NCI-H1694 (cell line): ENCODE measurements around the gene NBEAL2.

ENCODE experiments used
- DNase-seq: peaks from one replicate; lab custom pipeline; 2025; lab: John Stamatoyannopoulos, UW

Gene NBEAL2

DNA sequence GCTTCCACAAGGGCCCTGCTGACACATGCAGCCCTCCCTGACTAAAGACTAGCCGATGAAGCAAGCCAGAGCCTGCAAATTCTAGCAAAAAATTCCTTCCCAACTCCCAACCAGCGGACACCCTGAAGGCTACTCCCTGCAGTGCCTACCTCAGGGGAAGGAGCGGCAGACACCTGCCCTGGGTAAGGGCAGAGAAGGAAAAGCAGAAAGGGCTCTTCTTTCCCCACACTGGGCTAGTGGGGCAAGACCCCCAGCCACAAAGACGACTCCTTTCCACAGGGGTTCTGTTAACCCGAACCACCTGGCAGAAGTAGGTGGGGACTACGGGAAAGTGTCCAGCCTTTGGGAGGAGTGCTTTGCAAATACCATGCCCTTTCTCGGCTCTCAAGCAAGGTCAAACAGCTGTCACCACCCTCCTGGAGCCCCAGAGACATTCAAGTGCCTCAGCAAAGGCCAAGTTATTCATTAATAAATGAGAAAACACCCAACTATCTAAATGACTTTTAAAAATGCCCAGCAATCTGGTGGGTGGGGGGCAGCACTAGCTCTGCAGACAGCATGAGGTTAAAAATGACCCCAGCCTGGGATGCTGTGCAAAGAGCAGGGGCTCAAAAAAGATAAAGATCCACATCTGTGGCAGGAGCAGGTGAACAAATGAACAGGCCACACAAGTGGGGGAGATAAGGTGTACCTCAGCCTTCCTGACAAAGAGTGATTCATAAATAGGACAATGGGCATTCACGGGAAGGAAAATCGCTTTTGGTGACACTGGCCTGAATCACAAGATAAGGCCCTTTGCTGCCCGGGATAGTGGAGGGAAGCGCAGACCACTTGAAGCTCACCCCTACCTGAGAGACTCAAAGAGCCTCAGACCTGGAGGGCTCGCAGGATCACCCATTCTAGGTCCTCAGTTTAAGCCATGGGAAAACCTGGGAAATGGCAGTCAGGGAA is 36.0 kb upstream of the NBEAL2 start:
- DNase-seq: no peak

DNA sequence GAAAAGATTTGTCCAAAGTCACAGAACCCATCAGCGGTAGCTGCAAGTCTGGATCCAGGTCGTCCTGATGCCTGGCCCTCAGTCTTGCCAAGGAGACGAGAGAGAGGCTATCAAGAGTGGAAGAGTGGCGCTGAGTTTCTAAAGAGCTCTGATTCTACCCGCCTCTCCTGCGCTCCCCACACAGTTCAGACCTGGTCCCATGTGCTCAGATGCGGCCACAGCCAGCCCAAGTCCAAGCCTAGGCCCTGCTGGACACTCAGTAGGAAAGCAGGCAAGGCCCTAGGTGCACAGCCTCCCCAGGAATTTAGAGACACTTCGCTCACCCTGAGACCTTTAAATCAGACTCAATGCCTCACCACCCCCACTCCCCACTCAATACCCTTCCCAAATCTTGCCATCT is 35.3 kb upstream of the NBEAL2 start:
- no peak for DNase-seq

DNA sequence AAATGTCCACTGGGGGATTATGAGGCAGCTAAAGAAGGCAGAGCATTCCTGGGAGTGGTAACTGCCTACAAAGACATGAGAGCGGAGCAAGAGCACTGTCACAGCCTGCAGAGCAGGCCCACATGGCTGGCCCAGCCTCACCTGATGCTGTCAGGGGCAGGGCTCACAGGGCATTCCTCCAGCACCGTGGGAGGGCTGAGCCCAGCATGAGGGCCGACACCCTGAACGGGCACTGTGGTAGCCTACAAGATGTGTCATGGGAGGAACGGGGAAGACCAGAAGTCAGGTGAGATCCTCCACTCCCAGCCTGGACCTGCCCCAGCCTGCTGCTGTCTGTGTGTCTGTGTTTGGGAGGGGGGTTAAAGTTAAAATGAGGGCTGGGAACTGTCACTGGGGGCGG is 33.0 kb upstream of the NBEAL2 start:
- no peak for DNase-seq

DNA sequence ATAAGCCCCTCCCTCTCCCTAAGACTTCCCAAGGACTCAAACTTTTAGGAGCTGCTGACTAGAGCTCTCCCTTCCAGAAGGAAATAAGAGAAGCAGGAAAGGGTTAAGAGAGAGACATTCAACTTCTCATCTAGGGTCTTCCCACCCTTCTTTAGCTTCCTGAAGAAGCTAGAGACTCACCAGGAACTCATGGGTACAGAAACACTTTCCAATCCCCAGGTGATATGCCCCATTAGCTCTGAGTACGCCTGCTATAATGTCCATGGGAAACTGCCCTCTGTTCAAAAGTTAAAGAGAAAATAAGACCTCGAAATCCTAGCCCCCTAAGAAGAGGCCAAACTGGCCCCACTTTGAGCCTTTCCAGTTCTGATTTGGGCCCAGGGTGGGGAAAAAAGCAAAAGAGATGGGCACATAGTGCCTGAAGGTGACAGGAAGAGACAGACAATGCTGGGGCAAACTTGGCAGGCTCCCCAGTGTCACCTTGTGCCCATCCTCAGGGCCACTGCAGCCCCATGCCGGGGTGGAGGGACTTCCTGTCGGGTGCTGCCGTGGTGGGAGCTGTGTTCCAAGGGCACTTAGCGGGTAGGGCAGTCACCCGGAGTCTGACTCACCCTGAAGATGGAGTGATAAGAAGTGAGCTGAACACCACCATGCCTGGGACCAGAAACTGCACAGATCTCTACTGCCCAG is 32.5 kb upstream of the NBEAL2 start:
- DNase-seq: no peak

DNA sequence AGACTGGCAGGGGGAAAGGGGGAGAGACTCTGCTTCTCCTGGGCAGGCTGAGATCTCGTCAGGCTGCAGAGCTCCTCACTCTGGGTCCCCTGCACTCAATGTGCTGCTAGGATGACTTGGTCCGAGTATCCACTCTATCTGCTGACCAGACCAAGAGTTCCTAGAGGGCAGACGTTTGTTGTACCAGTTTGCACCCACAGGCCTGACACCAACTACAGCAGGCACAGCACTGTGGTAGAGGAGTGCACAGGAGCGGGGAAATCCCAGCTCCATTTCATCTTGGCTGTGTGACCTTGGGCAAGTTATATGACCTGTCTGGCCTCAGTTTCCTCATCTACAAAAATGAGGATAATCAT is 31.9 kb upstream of the NBEAL2 start:
- no peak for DNase-seq

DNA sequence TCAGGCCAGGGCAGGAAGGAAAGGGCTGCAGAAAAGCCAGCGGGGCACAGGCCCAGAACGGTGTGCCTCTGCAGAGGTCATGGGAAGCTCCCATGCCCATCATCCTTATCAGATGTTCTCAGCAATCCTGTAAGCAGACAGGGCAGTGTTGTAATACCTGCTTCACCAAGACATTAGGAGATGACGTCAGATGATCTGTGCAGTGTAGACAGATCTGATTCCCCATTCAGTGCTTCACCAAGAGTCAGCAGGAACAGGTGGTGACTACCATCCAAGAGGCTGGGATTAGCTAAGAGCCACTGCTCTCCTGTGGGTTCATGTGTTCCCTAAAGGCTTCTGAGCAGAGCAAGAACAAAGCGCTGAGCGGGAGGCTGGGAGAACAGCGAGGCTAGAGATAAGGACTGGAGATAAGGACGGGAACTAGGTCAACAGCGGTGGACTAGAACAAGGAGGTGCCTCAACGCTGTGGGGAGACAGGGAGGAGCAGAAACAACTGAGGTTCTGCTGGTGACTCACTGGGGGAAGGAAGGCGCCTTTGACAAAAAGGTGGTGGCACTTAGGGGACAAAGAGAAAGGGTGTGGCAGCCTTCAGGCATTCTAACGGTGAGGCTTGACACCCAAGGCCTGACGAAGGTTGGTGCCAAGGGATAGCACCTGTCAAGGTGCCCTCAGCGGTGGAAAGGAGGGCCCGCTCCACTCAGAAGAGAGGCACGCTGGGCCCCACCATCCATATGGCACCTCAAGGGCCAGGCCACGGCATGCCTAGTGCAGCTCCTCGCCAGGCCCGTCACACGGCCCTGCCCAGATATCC is 31.3 kb upstream of the NBEAL2 start:
- DNase-seq: no peak

DNA sequence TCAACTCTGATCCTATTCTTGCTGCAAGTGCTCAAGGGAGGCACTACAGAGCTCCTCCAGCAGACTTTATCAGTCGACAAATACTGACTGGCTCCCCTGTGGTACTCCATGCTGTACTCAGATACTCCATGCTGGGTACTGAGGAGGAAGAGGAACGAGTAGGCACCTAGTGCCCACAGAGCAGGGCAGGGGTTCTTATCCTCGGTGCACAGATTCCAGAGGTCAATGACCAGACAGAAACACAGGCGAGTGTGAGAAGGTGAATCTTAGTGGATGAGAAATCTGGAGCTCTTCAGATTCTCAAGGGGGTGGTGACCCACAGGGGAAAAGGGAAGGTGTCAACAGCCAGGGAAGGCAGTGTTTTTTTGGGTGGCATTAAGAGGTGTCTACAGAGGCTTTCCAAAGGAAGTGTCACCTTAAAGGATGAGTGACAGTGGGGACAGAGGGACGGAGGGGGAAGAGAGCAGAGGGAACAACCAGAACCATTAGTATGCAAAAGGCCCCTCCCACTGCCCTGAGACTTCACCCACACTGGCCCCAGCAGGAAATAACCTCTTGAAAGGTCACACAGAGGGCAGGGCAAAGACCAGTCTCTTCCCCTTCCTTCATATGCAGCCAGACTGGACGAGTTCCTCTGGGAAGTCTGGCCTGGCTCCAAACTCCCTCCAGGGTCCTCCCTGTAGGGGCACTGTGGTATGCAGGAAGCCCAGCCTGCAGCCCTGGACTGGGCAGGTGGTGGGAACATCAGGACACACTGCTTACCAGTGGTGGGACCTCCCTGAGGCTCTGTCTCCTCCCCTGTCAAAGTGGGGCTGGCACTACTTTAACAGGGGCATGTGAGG is 30.4 kb upstream of the NBEAL2 start:
- no peak for DNase-seq

DNA sequence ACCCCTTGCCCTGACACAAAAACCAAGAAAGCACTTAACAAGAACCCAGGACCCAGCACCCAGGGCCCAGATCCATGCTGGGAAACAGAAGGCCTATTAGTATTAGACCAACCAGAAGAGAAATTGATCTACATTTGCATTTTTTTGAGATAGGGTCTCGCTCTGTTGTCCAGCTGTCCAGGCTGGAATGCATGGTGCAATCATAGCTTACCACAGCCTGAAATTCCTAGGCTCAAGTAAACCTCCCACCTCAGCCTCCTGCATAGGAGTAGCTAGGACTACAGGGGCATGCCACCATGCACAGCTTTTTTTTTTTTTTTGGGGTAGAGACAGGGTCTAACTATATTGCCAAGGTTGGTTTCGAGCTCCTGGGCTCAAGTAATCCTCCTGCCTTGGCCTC is 29.3 kb upstream of the NBEAL2 start:
- DNase-seq: no peak

DNA sequence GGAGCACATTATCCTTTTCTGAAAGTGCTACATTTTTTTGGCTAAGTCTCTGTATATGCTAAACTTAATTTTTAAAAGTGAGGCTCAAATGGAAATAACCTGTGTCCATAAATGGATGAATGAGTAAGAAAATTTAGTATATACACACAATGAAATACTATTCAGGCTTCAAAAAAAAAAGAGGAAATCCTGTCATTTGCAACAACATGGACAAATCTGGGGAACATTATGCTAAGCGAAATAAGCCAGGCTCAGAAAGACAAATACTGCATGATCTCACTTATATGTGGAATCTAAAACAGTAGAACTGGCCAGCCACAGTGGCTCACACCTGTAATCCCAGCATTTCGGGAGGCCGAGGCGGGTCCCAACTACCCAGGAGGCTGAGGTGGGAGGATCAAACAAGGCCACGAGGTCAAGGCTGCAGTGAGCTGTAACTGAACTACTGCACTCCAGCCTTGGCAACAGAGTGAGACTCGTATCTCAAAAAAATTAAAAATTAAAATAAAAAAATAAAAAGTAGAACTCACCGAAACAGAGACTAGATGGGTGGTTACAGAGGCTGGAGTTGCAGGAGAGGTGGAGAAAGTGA is 28.7 kb upstream of the NBEAL2 start:
- no peak for DNase-seq

DNA sequence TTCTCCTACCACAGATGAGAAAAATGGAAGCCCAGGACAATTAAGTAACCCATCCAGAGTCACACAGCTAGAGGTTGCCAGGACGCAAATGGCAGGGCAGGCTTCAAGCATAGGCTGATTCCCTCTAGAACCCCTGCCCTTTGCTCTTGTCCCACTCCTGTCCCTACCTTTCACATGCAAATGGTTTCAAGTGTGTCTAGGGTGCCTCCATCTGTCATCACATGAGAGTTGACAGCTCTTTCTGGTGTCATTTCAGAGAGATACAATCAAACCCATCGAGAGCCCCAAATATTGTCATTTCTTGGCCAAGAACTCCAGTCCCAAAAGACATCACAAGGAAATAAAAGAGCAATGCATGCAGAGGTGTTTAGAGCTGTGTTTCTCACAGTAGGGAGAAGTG is 26.7 kb upstream of the NBEAL2 start:
- no peak for DNase-seq

DNA sequence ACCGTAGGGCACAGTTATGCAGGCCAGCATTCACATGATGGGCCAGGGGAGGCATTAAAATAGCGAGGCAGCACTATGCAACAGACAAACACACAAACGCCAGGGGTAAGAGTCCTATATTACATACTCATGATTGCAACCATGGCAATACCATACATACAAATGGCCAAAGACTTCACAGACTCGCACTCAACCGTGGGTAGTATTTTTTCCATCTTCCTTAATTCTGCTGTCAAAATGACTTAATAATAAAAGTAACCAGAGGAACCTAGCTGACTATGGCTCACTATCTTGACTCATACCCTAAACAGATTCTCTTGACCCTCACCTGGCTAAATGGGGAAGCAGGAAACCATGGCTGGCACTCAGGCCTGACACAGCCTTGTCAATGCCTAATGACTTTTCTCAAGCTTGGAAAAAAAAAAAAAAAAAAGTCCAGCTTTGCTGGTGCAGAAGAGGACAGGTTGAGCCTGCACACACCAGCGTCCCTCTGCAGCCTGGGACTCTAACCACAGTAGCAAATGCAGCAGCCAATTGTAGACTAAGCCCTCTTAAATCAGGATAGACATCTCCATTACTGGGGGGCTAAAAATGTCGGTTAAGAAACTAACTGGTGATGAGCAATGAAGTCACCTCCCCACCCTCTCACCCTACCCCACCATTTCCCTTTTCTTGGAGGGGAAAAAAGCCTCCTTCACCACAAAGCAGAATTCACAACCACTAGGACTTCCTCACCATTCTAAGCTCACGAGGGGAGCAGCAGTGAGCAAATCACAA is 26.0 kb upstream of the NBEAL2 start:
- DNase-seq: no peak

DNA sequence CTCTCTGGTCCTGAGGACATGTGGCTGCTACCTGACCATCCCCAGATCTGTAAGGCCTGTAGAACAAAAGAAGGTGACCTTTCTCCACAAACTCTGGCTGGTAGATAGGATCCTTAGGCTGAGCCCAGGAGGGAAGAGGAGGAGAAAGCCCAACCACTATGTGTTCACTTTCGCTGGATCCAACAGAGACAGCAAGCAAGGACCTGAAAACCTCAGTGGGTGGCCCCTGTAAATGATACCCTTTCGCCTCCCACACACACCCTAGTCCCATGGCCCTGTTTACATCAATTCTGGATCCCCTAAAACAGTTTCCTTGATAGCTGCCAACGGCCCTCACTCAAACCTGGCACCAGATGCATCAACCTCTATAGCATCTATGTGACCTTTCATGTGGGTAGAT is 25.3 kb upstream of the NBEAL2 start:
- no peak for DNase-seq

DNA sequence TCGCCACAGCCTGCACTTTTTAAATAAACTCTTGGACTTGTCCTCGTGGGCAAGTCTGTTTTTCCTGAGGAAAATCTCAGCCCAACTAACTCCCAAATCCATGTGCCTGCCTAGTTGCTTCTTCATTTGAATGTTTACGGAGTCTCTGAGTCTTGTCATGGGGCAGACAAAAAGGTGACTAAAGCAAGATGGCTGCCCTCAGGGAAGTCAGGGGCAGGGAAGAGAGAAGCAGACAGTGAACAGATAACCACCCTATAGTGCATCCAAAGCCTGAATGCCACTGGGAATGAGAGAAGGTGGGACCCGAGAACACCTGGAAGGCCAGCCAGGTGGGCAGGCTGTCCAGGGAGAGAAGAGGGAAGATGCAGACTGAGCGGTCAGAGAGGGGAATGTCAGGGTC is 24.3 kb upstream of the NBEAL2 start:
- no peak for DNase-seq

DNA sequence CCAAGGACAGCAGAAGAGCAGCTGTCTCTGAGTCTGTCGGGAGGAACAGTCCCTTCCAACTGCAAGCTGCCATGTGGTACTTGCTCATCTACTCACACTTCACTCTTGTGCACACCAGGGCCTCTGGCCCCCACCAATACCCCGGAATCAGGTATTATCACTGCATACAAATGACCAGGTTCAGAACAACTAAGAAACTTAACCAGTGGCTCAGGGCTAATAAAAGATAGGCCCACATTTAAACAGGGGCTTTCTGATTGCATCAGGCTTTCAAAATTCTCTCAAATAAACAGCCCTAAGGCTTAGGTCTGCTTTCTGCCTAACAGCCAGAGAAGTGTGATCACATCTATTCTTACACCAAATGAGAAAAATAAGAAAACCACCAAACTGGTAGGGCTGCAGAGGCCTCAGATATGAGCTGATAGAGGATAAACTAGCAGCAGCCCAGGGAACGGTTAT is 23.6 kb upstream of the NBEAL2 start:
- no peak for DNase-seq

DNA sequence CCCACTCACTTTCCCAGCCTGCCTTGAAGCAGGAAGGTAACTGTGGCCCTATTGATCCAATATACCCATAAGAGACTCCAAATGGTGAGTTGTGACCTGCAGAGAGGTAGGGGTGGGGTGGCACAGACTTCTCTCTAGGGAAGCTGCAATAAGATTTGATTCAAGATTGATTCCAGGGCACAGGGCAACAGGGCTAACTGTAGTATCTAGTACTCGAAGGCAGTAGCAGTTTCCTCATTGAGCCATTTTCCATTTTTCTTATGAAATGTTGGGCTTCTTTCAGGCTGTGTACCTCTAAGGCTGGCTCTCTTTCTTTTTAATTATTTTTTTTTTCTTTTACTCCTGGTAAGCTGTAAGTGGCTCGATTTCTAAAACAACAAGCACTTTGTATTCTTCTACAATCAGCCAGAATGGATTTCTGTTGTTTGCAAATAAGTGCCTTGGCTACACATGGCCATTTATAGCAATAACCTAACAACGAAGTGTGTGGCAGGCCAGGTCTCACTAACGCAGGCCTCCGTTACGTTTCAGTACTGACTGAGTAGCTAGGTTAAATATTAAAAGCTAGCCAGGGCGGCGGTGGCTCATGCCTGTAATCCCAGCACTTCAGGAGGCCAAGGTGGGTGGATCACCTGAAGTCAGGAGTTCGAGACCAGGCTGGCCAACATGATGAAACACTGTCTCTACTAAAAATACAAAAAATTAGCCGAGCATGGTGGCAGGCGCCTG is 22.2 kb upstream of the NBEAL2 start:
- no peak for DNase-seq

DNA sequence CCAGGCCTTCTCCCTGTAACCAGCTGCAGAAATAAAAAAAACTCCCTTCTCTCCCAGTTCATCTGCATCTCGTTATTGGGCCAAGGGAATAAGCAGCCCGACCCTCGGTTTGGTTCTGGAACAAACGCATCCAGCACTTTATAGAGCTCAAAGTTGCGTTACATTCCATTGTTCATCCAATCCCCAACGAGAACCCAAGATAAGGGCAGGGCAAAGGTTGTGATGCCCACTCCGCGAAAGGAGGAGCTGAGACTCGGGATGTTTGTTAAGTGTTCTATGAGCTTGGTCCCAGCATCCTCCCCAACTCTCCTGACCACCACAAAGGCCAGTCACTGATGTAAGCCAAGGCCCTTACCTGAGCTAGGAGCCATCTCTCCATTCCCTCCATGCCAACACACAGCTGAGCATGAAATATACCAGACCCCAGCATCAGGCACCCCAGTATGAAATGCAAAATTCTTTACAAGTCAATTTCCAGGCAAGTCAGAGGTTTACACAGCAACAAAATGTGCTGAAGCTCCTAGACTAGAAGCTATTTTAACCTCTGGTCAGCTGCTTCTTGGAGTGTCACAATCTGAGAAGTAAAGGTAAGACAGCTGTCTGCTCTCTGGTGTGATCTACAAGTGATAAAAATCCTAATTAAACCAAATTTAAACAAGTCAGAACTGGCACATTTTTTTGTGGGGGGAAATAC is 20.9 kb upstream of the NBEAL2 start:
- no peak for DNase-seq

DNA sequence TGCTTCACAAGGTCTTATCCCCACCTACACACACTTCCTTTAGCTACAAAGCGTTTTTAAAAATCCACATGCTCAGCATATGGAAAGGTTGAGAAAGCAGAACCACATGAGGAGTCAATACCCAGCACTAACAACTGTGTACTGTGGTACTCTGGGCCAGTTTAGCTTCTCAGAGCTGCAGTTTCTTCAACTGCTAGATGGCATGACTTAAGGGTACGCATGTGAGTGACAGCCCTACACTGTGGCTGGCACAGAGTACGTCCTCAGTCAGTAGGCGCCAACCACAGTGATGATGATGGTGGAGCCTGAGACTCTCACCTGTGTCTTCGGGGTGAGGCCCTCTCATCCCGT is 20.3 kb upstream of the NBEAL2 start:
- no peak for DNase-seq

DNA sequence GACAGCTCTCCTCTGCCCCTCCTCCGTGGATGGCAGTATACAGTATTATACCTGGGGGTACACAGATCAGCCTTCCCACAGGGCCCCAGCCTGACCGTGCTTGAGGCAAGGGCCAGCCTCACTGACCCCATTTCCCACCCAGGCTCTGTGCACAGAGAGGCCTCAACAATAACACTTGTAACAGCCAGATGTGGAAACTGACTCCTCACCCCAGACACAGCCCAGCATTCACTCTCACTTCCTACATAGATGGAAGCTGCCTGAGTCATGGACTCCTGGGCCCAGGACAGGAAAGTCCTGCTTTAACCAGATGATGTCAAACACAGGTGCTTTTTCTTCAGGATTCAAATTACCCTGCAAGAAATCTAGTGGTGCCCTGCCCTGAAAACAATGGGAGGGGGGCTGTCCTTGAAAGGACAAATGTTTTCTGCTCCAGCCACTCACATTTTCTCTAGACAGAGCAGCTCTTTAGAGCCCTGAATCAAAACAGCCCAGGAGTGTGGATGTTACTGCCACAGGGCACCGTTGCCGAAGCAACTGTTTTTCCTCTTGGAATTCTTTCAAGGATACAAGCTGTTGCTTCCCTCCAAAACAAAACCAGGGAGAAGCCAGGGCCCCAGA is 19.3 kb upstream of the NBEAL2 start:
- no peak for DNase-seq

DNA sequence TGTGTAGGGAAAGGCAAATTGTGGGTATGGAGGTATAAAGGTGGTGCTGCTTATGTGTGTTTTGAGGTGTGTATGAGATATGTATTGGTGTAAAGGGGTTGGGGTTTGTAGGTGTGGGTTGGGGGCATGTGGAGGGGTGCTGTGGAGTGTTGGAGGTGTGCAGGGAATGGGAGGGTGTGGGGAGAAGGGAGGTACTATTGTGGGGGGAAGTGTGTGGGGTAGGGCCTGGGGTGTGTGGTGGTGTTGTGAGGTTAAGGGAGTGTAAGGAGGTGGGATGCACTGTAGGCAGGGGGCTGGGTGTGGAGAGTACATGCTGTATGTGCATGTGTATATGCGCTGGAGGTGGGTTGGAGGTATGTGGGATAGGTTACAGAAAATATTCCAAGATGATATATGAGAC is 18.6 kb upstream of the NBEAL2 start:
- no peak for DNase-seq
